ENCODE results near the gene CXCR3. TPM values are rescaled to one million over a fixed set of nuclear protein-coding genes. Genes with fewer than 3 reads are reported as not detected.

Gene CXCR3
- total RNA-seq, 2 experiments from 2014 or later = 28.5 to 31.1 TPM

DNA sequence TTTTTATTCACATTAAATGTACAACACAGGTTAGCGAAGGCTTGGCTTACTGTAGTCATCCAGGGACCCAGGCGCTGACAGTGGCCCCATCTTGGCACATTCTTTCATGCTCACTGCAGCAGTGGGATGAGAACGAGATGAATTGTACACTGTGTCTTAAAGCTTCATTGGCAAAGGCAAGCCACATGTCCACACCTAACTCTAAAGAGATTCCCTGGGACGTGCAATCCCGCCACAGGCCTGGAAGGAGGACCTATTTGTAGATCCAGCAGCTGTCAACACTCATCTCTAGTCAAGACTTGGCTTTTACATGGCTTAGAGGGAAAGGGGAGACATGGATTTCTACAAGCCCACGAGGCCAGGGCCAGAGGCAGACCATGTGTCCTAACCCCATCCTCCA lies 16.1 kb upstream of the CXCR3 start:
- ChIA-PET POLR2A (no interaction called here), CTCF (no interaction called here)
- H3K4me3 Mint-ChIP-seq = no peak overlapping the region
- no peak overlapping the region for H3K27ac Mint-ChIP-seq
- H3K4me1 Mint-ChIP-seq (ENCODE audit: low read depth) = peaks cover 19% of the 10 kb centered on the region
- no peak for DNase-seq
- H3K9me3 Mint-ChIP-seq = no peaks in the 10 kb centered on the region
- intact Hi-C loops (cut with micrococcal nuclease) = no loop called here
- H3K36me3 Mint-ChIP-seq = no peaks in the 10 kb centered on the region
- H3K27me3 Mint-ChIP-seq = no peaks in the 10 kb centered on the region

GRCh38 chrX:71632923-71633657 lies 14.8 kb upstream of the CXCR3 start:
- Mint-ChIP-seq H3K27me3 (no peaks in the 10 kb centered on the region), H3K9me3 (no peaks in the 10 kb centered on the region), H3K4me1 (ENCODE audit: low read depth) (peaks cover 22% of the 10 kb centered on the region), H3K36me3 (no peaks in the 10 kb centered on the region), H3K27ac (no peak overlapping the region), H3K4me3 (no peak overlapping the region)
- intact Hi-C loops (cut with micrococcal nuclease) = no loop called here
- no peak for DNase-seq
- POLR2A ChIA-PET = no interaction called here
- CTCF ChIA-PET = no interaction called here

GRCh38 chrX:71629467-71629866 lies 11.2 kb upstream of the CXCR3 start:
- Mint-ChIP-seq H3K4me1 (ENCODE audit: low read depth) (peaks cover 16% of the 10 kb centered on the region), H3K9me3 (no peaks in the 10 kb centered on the region), H3K4me3 (no peak overlapping the region), H3K27me3 (no peaks in the 10 kb centered on the region), H3K36me3 (no peaks in the 10 kb centered on the region), H3K27ac (no peak overlapping the region)
- CTCF ChIA-PET = no interaction called here
- POLR2A ChIA-PET = no interaction called here
- intact Hi-C loops (cut with micrococcal nuclease) = no loop called here
- no peak for DNase-seq

- no peak for DNase-seq
- intact Hi-C loops (cut with micrococcal nuclease) = no loop called here
- Mint-ChIP-seq H3K9me3 (no peaks in the 10 kb centered on the region), H3K36me3 (no peaks in the 10 kb centered on the region), H3K27me3 (no peaks in the 10 kb centered on the region), H3K27ac (no peak overlapping the region), H3K4me3 (no peak overlapping the region), H3K4me1 (ENCODE audit: low read depth) (peaks cover 31% of the 10 kb centered on the region)
- ChIA-PET POLR2A (interaction anchor here (1.2 kb wide), 1 partner anchor 9 kb away, joined by 4 read pairs; the partner anchor contains the start of gene CXCR3), CTCF (no interaction called here)
Observed at GRCh38 chrX:71627588-71628404, 9.5 kb upstream of the CXCR3 start.

GRCh38 chrX:71626576-71626975 lies 8.3 kb upstream of the CXCR3 start:
- DNase-seq = no peak
- H3K36me3 Mint-ChIP-seq = no peaks in the 10 kb centered on the region
- no peaks in the 10 kb centered on the region for H3K9me3 Mint-ChIP-seq
- POLR2A ChIA-PET = interaction anchor here (1.2 kb wide), 1 partner anchor 8 kb away, joined by 4 read pairs; the partner anchor contains the start of gene CXCR3
- no peak overlapping the region for H3K27ac Mint-ChIP-seq
- H3K4me1 Mint-ChIP-seq (ENCODE audit: low read depth) = peaks cover 43% of the 10 kb centered on the region
- no peaks in the 10 kb centered on the region for H3K27me3 Mint-ChIP-seq
- intact Hi-C loops (cut with micrococcal nuclease) = no loop called here
- CTCF ChIA-PET = interaction anchor here (0.5 kb wide), 1 partner anchor 294 kb away, joined by 4 read pairs; no protein-coding TSS in a partner anchor
- no peak overlapping the region for H3K4me3 Mint-ChIP-seq

- no peak overlapping the region for H3K27ac Mint-ChIP-seq
- ChIA-PET POLR2A (interaction anchor here (0.6 kb wide), 1 partner anchor 14 kb away, joined by 3 read pairs; no protein-coding TSS in a partner anchor), CTCF (no interaction called here)
- intact Hi-C loops (cut with micrococcal nuclease) = no loop called here
- H3K9me3 Mint-ChIP-seq = no peaks in the 10 kb centered on the region
- no peaks in the 10 kb centered on the region for H3K36me3 Mint-ChIP-seq
- DNase-seq = no peak
- peaks cover 50% of the 10 kb centered on the region for H3K4me1 Mint-ChIP-seq (ENCODE audit: low read depth)
- no peak overlapping the region for H3K4me3 Mint-ChIP-seq
- H3K27me3 Mint-ChIP-seq = no peaks in the 10 kb centered on the region
Observed at GRCh38 chrX:71625471-71625870, 7.2 kb upstream of the CXCR3 start.

GRCh38 chrX:71623714-71624113 lies 5.4 kb upstream of the CXCR3 start:
- ChIA-PET POLR2A (interaction anchor here (2.7 kb wide), 1 partner anchor 92 kb away, joined by 13 read pairs; the partner anchor contains the start of gene OGT), CTCF (interaction anchor here (0.8 to 2.8 kb wide), 4 partner anchors 12 to 137 kb away, joined by 3 to 18 read pairs (median 8); no protein-coding TSS in a partner anchor)
- no peaks in the 10 kb centered on the region for H3K9me3 Mint-ChIP-seq
- H3K4me1 Mint-ChIP-seq (ENCODE audit: low read depth) = peaks cover 57% of the 10 kb centered on the region
- peak overlapping the region; percentile 92 for H3K27ac Mint-ChIP-seq
- no peaks in the 10 kb centered on the region for H3K36me3 Mint-ChIP-seq
- intact Hi-C loops (cut with micrococcal nuclease) = no loop called here
- peak; percentile 43 for DNase-seq
- peak overlapping the region; percentile 57 for H3K4me3 Mint-ChIP-seq
- no peaks in the 10 kb centered on the region for H3K27me3 Mint-ChIP-seq

DNA sequence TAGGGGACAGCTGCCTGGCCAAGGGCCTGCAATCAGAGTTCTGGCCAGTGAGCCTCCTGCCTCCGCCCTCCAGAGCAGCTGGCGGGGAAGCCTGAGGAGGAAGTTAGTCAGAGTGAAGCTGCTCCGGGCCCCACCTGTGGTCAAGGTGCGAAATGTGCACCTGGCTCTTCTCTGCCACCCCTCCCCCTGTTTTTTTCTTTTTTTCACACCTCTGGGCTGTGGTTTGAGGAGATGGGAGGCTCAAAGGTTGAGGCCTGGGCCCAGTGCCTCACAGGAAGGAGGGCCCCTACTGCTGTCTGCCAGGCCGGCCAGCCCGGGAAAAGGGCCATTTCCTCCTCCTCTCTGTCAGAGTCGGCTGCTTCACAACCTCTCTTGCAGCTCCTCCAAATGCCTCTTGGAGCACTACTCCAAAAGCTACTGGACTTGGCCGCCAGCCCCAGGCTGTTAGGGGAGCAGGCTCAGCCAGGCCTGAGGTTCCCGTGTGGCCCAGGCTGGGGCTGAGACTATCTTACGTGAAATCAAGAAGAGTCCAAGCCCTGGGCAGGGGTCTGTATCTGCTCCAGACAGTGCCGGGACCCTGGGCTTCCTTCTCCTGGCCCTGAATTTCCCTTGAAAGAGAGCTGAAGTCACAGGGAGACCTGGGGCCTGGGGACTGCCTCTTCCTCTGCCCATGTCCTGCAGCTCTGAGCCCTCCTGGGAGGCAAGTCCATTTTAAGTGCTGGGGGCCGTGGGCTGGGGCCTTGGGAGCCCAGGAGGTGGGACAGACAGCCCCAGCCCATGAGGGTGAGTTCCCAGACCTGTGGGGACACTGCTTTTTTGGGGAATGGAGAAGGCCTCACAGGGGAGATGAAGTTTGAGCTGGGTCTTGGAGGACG lies 4.5 kb upstream of the CXCR3 start:
- Mint-ChIP-seq H3K9me3 (no peaks in the 10 kb centered on the region), H3K36me3 (no peaks in the 10 kb centered on the region), H3K4me3 (peak overlapping the region; percentile 57), H3K27me3 (no peaks in the 10 kb centered on the region), H3K4me1 (ENCODE audit: low read depth) (peaks cover 64% of the 10 kb centered on the region), H3K27ac (peak overlapping the region; percentile 92)
- intact Hi-C loops (cut with micrococcal nuclease) = loop anchor here (1.0 kb wide), 1 partner anchor 15 kb away; no protein-coding TSS in a partner anchor
- ChIA-PET CTCF (interaction anchor here (0.8 to 2.8 kb wide), 6 partner anchors 13 to 136 kb away, joined by 3 to 18 read pairs (median 6); no protein-coding TSS in a partner anchor), POLR2A (interaction anchor here (1.0 to 2.7 kb wide), 4 partner anchors 14 to 91 kb away, joined by 4 to 16 read pairs (median 10); partner anchors contain the start of gene OGT)
- peak; percentile 85 for DNase-seq

DNA sequence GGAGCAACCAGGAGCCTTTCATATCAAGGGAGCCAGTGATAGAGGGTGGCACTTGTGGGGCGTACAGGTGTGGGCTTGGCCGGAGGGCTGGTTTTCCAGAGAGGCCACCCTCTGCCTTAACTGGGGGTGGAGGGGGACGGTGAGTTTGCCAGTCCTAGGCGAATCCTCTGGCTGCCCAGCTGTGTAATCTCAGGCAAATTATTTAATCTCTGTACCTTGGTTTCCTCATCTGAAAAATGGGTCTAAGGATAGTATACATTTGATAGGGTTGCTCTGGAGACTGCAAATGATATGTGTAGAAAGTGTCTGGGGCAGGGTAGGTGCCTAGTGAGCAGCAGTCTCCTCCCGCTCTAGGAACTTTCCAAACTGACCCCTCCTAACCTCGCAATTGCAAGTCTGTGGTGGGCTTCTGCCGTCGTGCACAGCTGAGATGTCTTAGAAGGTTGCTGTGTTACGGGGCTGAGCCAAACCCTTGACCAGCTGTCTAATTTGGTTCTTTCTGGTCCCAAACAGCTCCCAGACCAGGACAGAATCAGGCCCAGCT lies 3.8 kb upstream of the CXCR3 start:
- Mint-ChIP-seq H3K4me1 (ENCODE audit: low read depth) (peaks cover 70% of the 10 kb centered on the region), H3K4me3 (no peak overlapping the region), H3K27ac (peak overlapping the region; percentile 92), H3K9me3 (no peaks in the 10 kb centered on the region), H3K27me3 (no peaks in the 10 kb centered on the region), H3K36me3 (peaks cover 2% of the 10 kb centered on the region)
- ChIA-PET CTCF (interaction anchor here (0.5 to 2.8 kb wide), 6 partner anchors 14 to 215 kb away, joined by 3 to 18 read pairs (median 6); no protein-coding TSS in a partner anchor), POLR2A (interaction anchor here (1.0 to 2.7 kb wide), 4 partner anchors 15 to 90 kb away, joined by 4 to 16 read pairs (median 10); partner anchors contain the start of gene OGT)
- DNase-seq = no peak
- intact Hi-C loops (cut with micrococcal nuclease) = loop anchor here (1.0 kb wide), 1 partner anchor 16 kb away; no protein-coding TSS in a partner anchor

DNA sequence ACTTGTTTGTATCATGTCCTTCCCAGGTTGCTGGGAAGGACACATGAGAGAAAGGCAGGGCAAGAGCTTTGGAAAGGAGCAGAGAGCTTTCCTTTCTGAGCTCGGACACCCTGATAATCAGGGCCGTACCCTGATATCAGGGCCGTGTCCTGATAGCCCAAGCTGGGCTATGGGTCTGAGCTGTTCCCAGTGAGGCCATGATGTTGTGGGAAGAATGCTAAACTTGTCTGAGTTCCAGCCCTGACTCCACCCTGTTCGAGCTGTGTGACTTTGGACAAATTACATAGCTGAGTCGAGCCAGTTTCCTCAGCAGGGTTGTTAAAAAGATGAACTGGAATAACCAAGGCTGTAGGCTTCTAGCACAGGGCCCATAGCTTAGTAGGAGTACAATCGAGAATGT lies 3.3 kb upstream of the CXCR3 start:
- ChIA-PET CTCF (interaction anchor here (0.5 to 2.8 kb wide), 5 partner anchors 16 to 215 kb away, joined by 3 to 18 read pairs (median 7); no protein-coding TSS in a partner anchor), POLR2A (interaction anchor here (2.0 to 2.7 kb wide), 3 partner anchors 16 to 89 kb away, joined by 8 to 16 read pairs (median 13); partner anchors contain the start of gene OGT)
- Mint-ChIP-seq H3K36me3 (peaks cover 7% of the 10 kb centered on the region), H3K4me1 (ENCODE audit: low read depth) (peaks cover 75% of the 10 kb centered on the region), H3K9me3 (no peaks in the 10 kb centered on the region), H3K4me3 (no peak overlapping the region), H3K27me3 (no peaks in the 10 kb centered on the region), H3K27ac (peak overlapping the region; percentile 92)
- intact Hi-C loops (cut with micrococcal nuclease) = loop anchor here (1.0 kb wide), 1 partner anchor 17 kb away; no protein-coding TSS in a partner anchor
- no peak for DNase-seq

DNA sequence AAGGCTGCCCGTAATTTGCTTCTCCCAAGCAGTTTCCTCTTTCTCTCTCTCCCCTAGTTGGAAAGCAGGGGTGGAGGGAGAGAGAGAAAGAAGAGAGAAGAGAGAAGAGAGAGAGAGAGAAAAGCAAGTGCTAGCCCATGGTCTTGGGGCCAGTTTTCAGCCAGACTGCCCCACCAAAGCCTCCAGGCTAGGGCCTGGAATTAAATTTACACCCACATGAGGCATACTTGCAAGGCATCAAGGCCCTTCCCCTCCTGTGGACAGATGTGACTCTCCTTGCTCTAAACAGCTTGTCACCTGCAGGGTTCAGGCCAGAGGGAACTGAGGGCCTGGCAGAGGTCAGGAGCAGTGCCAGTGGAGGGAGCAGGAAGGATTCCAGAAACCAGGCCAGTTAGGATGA lies 1.7 kb upstream of the CXCR3 start:
- ChIA-PET CTCF (interaction anchor here (1.0 to 2.4 kb wide), 2 partner anchors 31 to 32 kb away, joined by 3 to 11 read pairs; no protein-coding TSS in a partner anchor), POLR2A (interaction anchor here (2.2 to 4.5 kb wide), 3 partner anchors 18 to 86 kb away, joined by 13 to 52 read pairs (median 30); partner anchors contain the start of gene OGT)
- Mint-ChIP-seq H3K4me1 (ENCODE audit: low read depth) (peaks cover 81% of the 10 kb centered on the region), H3K4me3 (no peak overlapping the region), H3K36me3 (peaks cover 23% of the 10 kb centered on the region), H3K27ac (peak overlapping the region; percentile 98), H3K9me3 (no peaks in the 10 kb centered on the region), H3K27me3 (no peaks in the 10 kb centered on the region)
- no peak for DNase-seq
- intact Hi-C loops (cut with micrococcal nuclease) = loop anchor here (2.0 kb wide), 2 partner anchors 79 to 421 kb away; no protein-coding TSS in a partner anchor

Data from activated CD4-positive, alpha-beta memory T cell treated with anti-CD3 and anti-CD28 coated beads for 36 hours (primary cell).